ENCODE data around the gene DNAL4. TPM values are rescaled to one million over a fixed set of nuclear protein-coding genes. Genes with fewer than 3 reads are reported as not detected.

The DNAL4 gene
- polyA plus RNA-seq, 3 donors, result 39.3 to 43.6 (median 40.4) TPM

- DNase-seq, result no peak
Observed at GRCh38 chr22:38761202-38762162, 32.5 kb downstream of the DNAL4 start.

GRCh38 chr22:38760477-38761201 is 33.3 kb downstream of the DNAL4 start:
- DNase-seq, result peak; percentile 15

- DNase-seq, result no peak
Observed at GRCh38 chr22:38759005-38759404, 34.9 kb downstream of the DNAL4 start.

- DNase-seq, result no peak
Observed at GRCh38 chr22:38758276-38758945, 35.5 kb downstream of the DNAL4 start.

- no peak for DNase-seq
Observed at GRCh38 chr22:38757464-38757757, 36.5 kb downstream of the DNAL4 start.

GRCh38 chr22:38756711-38757463 is 37.1 kb downstream of the DNAL4 start:
- DNase-seq, result no peak

GRCh38 chr22:38755911-38756532 is 37.9 kb downstream of the DNAL4 start, which contains the start of gene SUN2:
SUN2 (minus strand) TSS chr22:38755998; CDS start chr22:38752628, 3,370 bp downstream.
- peak; percentile 89 for DNase-seq

GRCh38 chr22:38755155-38755910 is 38.6 kb downstream of the DNAL4 start:
- no peak for DNase-seq

GRCh38 chr22:38754751-38755154 is 39.2 kb downstream of the DNAL4 start:
- DNase-seq, result no peak

- no peak for DNase-seq
Observed at GRCh38 chr22:38753948-38754750, 39.8 kb downstream of the DNAL4 start.

GRCh38 chr22:38751422-38752346 is 42.3 kb downstream of the DNAL4 start:
- DNase-seq, result no peak

- no peak for DNase-seq
Observed at GRCh38 chr22:38751066-38751421, 42.9 kb downstream of the DNAL4 start.

GRCh38 chr22:38750638-38751037 is 43.3 kb downstream of the DNAL4 start:
- no peak for DNase-seq

GRCh38 chr22:38750104-38750503 is 43.8 kb downstream of the DNAL4 start:
- no peak for DNase-seq

- DNase-seq, result no peak
Observed at GRCh38 chr22:38748487-38749136, 45.3 kb downstream of the DNAL4 start.

- no peak for DNase-seq
Observed at GRCh38 chr22:38745676-38746460, 48.1 kb downstream of the DNAL4 start.

- DNase-seq, result no peak
Observed at GRCh38 chr22:38744981-38745380, 49.0 kb downstream of the DNAL4 start.
